ACHN (cell line): ENCODE results near the gene ZNF488.

Experiments used
- DNase-seq: peaks from one replicate; pipeline ENCODE4 v3.0.0-alpha.2; 2015
- in situ Hi-C: cut with HindIII; loops from 2 replicates; pipeline ENCODE4 v1.10.0; 2017; ENCODE audit warnings: low sequenced_read_pairs, low pct_ligation_motif_present, low pct_unique_long_range_greater_than_20kb

Gene ZNF488

GRCh38 chr10:47412177-47412730 is 28.2 kb upstream of the ZNF488 start:
- in situ Hi-C loops: no loop called here
- DNase-seq: no peak

GRCh38 chr10:47410862-47411261 is 26.8 kb upstream of the ZNF488 start:
- in situ Hi-C loops: no loop called here
- no peak for DNase-seq

GRCh38 chr10:47410271-47410670 is 26.2 kb upstream of the ZNF488 start:
- in situ Hi-C loops: no loop called here
- DNase-seq: no peak

- in situ Hi-C loops: no loop called here
- no peak for DNase-seq
These were observed 25.8 kb upstream of the ZNF488 start for GRCh38 chr10:47409866-47410256.

GRCh38 chr10:47409171-47409865 is 25.2 kb upstream of the ZNF488 start:
- in situ Hi-C loops: no loop called here
- DNase-seq: no peak

- in situ Hi-C loops: no loop called here
- DNase-seq: no peak
These were observed 24.5 kb upstream of the ZNF488 start for GRCh38 chr10:47408606-47409005.

GRCh38 chr10:47406870-47407691 is 23.0 kb upstream of the ZNF488 start:
- in situ Hi-C loops: no loop called here
- peak; percentile 98 for DNase-seq

- in situ Hi-C loops: no loop called here
- DNase-seq: no peak
These were observed 22.4 kb upstream of the ZNF488 start for GRCh38 chr10:47406548-47406869.

- peak; percentile 38 for DNase-seq
- in situ Hi-C loops: no loop called here
These were observed 21.9 kb upstream of the ZNF488 start for GRCh38 chr10:47405857-47406547.

- in situ Hi-C loops: no loop called here
- DNase-seq: no peak
These were observed 20.8 kb upstream of the ZNF488 start for GRCh38 chr10:47404937-47405336.

- DNase-seq: no peak
- in situ Hi-C loops: no loop called here
These were observed 20.4 kb upstream of the ZNF488 start for GRCh38 chr10:47404446-47404845.

- peak; percentile 57 for DNase-seq
- in situ Hi-C loops: no loop called here
These were observed 19.6 kb upstream of the ZNF488 start for GRCh38 chr10:47403446-47404318.

- in situ Hi-C loops: no loop called here
- peak; percentile 97 for DNase-seq
These were observed 18.7 kb upstream of the ZNF488 start for GRCh38 chr10:47402641-47403301.

- no peak for DNase-seq
- in situ Hi-C loops: no loop called here
These were observed 18.0 kb upstream of the ZNF488 start for GRCh38 chr10:47401874-47402640.

GRCh38 chr10:47401210-47401609 is 17.1 kb upstream of the ZNF488 start:
- no peak for DNase-seq
- in situ Hi-C loops: no loop called here

GRCh38 chr10:47400786-47401185 is 16.7 kb upstream of the ZNF488 start:
- DNase-seq: no peak
- in situ Hi-C loops: no loop called here

- in situ Hi-C loops: no loop called here
- no peak for DNase-seq
These were observed 16.2 kb upstream of the ZNF488 start for GRCh38 chr10:47400251-47400650.
